HG03457 (cell line): Measurements from ENCODE around the gene ZNF544.

Experiments used
- ATAC-seq: cut with Tn5 transposase; IDR thresholded peaks from one replicate; pipeline ENCODE4 v1.9.1; 2021; ENCODE audit warnings: moderate number of reproducible peaks; ENCODE audit not compliant: unreplicated experiment

The ZNF544 gene

GRCh38 chr19:58228585-58229254, at the start of gene ZNF544:
ZNF544 (plus strand) TSS chr19:58228914; CDS start chr19:58244024, 15,110 bp downstream.
- no peak for ATAC-seq

- no peak for ATAC-seq
Observed at GRCh38 chr19:58181902-58182576, 46.7 kb upstream of the ZNF544 start.

- peak; percentile 6 for ATAC-seq
Observed at GRCh38 chr19:58182577-58182988, 46.1 kb upstream of the ZNF544 start.

GRCh38 chr19:58182989-58183816, 45.5 kb upstream of the ZNF544 start, which contains the start of gene ZNF274:
ZNF274 (plus strand) TSS chr19:58183061; CDS start chr19:58183966, 905 bp downstream.
- ATAC-seq, result peak; percentile 70

GRCh38 chr19:58183817-58184215, 44.9 kb upstream of the ZNF544 start:
- no peak for ATAC-seq

GRCh38 chr19:58196901-58197616, 31.7 kb upstream of the ZNF544 start:
- ATAC-seq, result no peak

- ATAC-seq, result no peak
Observed at GRCh38 chr19:58203814-58204475, 24.8 kb upstream of the ZNF544 start.

- no peak for ATAC-seq
Observed at GRCh38 chr19:58204566-58204965, 24.1 kb upstream of the ZNF544 start.

- ATAC-seq, result no peak
Observed at GRCh38 chr19:58209577-58209976, 19.1 kb upstream of the ZNF544 start.

GRCh38 chr19:58212336-58213074, 16.2 kb upstream of the ZNF544 start:
- ATAC-seq, result no peak

GRCh38 chr19:58213075-58213369, 15.7 kb upstream of the ZNF544 start:
- no peak for ATAC-seq

- no peak for ATAC-seq
Observed at GRCh38 chr19:58217069-58217481, 11.6 kb upstream of the ZNF544 start.

- no peak for ATAC-seq
Observed at GRCh38 chr19:58217607-58218391, 10.9 kb upstream of the ZNF544 start.

GRCh38 chr19:58218899-58219298, 9.8 kb upstream of the ZNF544 start:
- ATAC-seq, result no peak

- no peak for ATAC-seq
Observed at GRCh38 chr19:58227964-58228584, 640 bp upstream of the ZNF544 start.

GRCh38 chr19:58229255-58229639, 533 bp downstream of the ZNF544 start:
- no peak for ATAC-seq

- ATAC-seq, result no peak
Observed at GRCh38 chr19:58237324-58237723, 8.6 kb downstream of the ZNF544 start.

GRCh38 chr19:58243351-58243750, 14.6 kb downstream of the ZNF544 start:
- no peak for ATAC-seq

- no peak for ATAC-seq
Observed at GRCh38 chr19:58248886-58249285, 20.2 kb downstream of the ZNF544 start.
